Fibroblast of upper back skin (primary cell): ENCODE data around the gene SH3PXD2B.

Source experiments
- DNase-seq: peaks from one replicate; pipeline ENCODE4 v3.0.0-alpha.2; 2013

Gene SH3PXD2B

GRCh38 chr5:172452398-172453205 lies 1.7 kb downstream of the SH3PXD2B start:
- peak; percentile 73 for DNase-seq

- DNase-seq: peak; percentile 82
Measured at GRCh38 chr5:172451771-172452197, 2.5 kb downstream of the SH3PXD2B start.

GRCh38 chr5:172450861-172451695 lies 3.2 kb downstream of the SH3PXD2B start:
- peak; percentile 44 for DNase-seq

- DNase-seq: no peak
Measured at GRCh38 chr5:172450453-172450852, 3.9 kb downstream of the SH3PXD2B start.

- DNase-seq: no peak
Measured at GRCh38 chr5:172448999-172449398, 5.3 kb downstream of the SH3PXD2B start.

GRCh38 chr5:172447646-172448365 lies 6.5 kb downstream of the SH3PXD2B start:
- no peak for DNase-seq

GRCh38 chr5:172446336-172447051 lies 7.8 kb downstream of the SH3PXD2B start:
- DNase-seq: no peak

- no peak for DNase-seq
Measured at GRCh38 chr5:172445866-172446265, 8.5 kb downstream of the SH3PXD2B start.

- DNase-seq: no peak
Measured at GRCh38 chr5:172444626-172445365, 9.5 kb downstream of the SH3PXD2B start.

- peak; percentile 37 for DNase-seq
Measured at GRCh38 chr5:172444110-172444510, 10.2 kb downstream of the SH3PXD2B start.

GRCh38 chr5:172443441-172444109 lies 10.8 kb downstream of the SH3PXD2B start:
- DNase-seq: peak; percentile 92

GRCh38 chr5:172442592-172442991 lies 11.7 kb downstream of the SH3PXD2B start:
- no peak for DNase-seq

- no peak for DNase-seq
Measured at GRCh38 chr5:172441262-172441751, 13.0 kb downstream of the SH3PXD2B start.

- no peak for DNase-seq
Measured at GRCh38 chr5:172440486-172440885, 13.8 kb downstream of the SH3PXD2B start.

- no peak for DNase-seq
Measured at GRCh38 chr5:172439785-172440477, 14.4 kb downstream of the SH3PXD2B start.

GRCh38 chr5:172438319-172438668 lies 16.0 kb downstream of the SH3PXD2B start:
- no peak for DNase-seq

GRCh38 chr5:172437445-172438318 lies 16.6 kb downstream of the SH3PXD2B start:
- DNase-seq: peak; percentile 88

GRCh38 chr5:172436879-172437369 lies 17.4 kb downstream of the SH3PXD2B start:
- DNase-seq: no peak
